ENCODE measurements around the gene BDP1.
"Not testable (repeated sequence)": the region's sequence is repeated elsewhere in the genome, so short reads cannot be mapped to it uniquely, and the experiment has no call there.

BDP1 gene

DNA sequence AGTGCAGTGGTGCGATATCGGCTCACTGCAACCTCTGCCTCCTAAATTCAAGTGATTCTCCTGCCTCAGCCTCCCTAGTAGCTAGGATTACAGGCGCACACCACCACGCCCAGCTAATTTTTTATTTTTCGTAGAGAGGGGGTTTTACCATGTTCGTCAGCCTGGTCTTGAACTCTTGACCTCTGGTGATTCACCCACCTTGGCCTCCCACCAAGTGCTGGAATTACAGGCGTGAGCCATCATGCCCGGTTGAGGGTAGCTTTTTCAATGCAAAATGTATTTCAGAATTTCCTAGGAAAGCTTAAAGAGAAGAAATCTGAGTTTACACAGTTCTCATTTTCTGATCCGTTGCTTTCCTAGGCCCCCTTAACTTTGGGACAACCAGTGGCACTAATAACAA, 15.7 kb downstream of the BDP1 start:
- TF ChIP-seq CTCF (IDR thresholded peaks at IDR 0.05; ENCODE audit: control insufficient read depth, extremely low read depth, insufficient read depth), result no peak
- DNase-seq (ENCODE audit: low read depth), result no peak
- H3K4me3 ChIP-seq (ENCODE audit: low read depth, low read length), result no peak overlapping the region

DNA sequence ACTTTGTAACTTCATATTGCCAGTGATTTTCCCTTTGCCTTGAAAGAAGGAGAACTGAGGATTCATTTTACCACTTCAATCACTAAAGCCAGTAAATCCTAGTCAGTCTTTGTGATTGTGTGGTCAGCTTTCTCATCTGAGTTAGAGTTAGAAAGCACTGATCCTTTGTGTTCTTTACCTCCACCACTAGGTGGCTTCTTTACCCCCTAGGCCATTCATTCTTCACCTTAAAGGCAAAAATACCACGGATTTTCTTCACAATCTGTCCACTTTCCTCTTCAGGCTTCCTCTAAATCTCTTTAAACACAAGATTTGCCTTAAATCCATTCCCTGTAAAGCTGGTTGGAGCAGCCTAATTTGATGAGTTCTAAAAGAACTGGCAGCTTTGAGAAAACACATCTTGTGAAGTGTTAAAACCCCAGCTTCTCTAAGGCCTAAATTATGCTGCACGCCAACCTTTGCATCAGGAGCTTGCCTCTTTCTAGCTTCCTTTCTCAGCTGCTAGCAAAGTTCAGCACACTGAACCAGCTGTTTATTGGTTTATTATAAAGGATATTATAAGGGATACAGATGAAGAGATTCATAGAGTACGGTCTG, 20.4 kb downstream of the BDP1 start:
- no peak for DNase-seq (ENCODE audit: low read depth)
- peak; percentile 54 for TF ChIP-seq CTCF (IDR thresholded peaks at IDR 0.05; ENCODE audit: control insufficient read depth, extremely low read depth, insufficient read depth)
- H3K4me3 ChIP-seq (ENCODE audit: low read depth, low read length), result no peak overlapping the region

GRCh38 chr5:71481441-71481840, 26.0 kb downstream of the BDP1 start:
- H3K4me3 ChIP-seq (ENCODE audit: low read depth, low read length), result no peak overlapping the region
- TF ChIP-seq CTCF (IDR thresholded peaks at IDR 0.05; ENCODE audit: control insufficient read depth, extremely low read depth, insufficient read depth), result no peak
- DNase-seq (ENCODE audit: low read depth), result no peak

DNA sequence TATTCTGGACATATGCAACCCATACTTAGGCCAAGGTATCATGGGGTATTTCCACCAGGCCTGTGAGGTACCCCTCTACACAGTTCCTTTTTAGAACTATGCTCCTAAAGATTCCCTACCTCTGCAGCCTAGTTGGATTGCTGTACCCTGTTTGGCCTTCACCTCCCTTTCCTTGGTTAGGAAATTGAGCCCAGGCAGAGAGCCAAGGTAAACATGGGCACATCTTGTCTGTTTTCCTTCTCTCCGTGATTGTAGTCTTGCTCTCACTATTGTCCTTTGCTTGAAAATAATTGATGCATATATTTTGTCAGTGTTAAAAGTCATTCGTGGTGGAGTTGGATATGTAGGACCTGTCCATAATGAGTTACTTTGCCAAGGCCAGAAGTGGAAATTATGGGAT, 26.7 kb downstream of the BDP1 start:
- TF ChIP-seq CTCF (IDR thresholded peaks at IDR 0.05; ENCODE audit: control insufficient read depth, extremely low read depth, insufficient read depth), result no peak
- H3K4me3 ChIP-seq (ENCODE audit: low read depth, low read length), result no peak overlapping the region
- peak; percentile 80 for DNase-seq (ENCODE audit: low read depth)

GRCh38 chr5:71483355-71483754, 27.9 kb downstream of the BDP1 start:
- TF ChIP-seq CTCF (IDR thresholded peaks at IDR 0.05; ENCODE audit: control insufficient read depth, extremely low read depth, insufficient read depth), result no peak
- H3K4me3 ChIP-seq (ENCODE audit: low read depth, low read length), result no peak overlapping the region
- no peak for DNase-seq (ENCODE audit: low read depth)

GRCh38 chr5:71492817-71493615, 37.6 kb downstream of the BDP1 start:
- no peak for DNase-seq (ENCODE audit: low read depth)
- no peak overlapping the region for H3K4me3 ChIP-seq (ENCODE audit: low read depth, low read length)
- no peak for TF ChIP-seq CTCF (IDR thresholded peaks at IDR 0.05; ENCODE audit: control insufficient read depth, extremely low read depth, insufficient read depth)

DNA sequence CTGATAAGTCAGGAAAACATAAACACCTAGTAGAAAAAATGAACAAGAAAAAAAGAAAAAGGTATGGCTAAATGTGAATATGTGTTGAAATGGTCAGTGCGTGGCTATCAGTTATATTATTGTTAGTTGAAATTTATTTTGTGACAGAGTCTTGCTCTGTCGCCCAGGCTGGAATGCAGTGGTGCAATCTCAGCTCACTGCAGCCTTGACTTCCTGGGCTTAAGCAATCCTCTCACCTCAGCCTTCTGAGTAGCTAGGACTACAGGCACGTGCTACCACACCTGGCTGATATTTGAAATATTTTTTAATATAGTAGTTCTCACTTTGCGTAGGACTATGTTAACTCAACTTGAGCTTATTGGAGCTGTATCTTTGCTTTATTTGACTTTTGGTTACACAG, 38.8 kb downstream of the BDP1 start:
- not testable (repeated sequence) for H3K4me3 ChIP-seq (ENCODE audit: low read depth, low read length); DNase-seq (ENCODE audit: low read depth)

GRCh38 chr5:71498756-71499155, 43.3 kb downstream of the BDP1 start:
- H3K4me3 ChIP-seq (ENCODE audit: low read depth, low read length); DNase-seq (ENCODE audit: low read depth): not testable (repeated sequence)
